SK-N-DZ (cell line): ENCODE data around the gene NDUFAF4.
"Not testable (repeated sequence)": the region's sequence is repeated elsewhere in the genome, so short reads cannot be mapped to it uniquely, and the experiment has no call there.

Source experiments
- DNase-seq: peaks from one replicate; pipeline ENCODE4 v3.0.0-alpha.2; 2015; ENCODE audit warnings: low spot score

The NDUFAF4 gene

DNA sequence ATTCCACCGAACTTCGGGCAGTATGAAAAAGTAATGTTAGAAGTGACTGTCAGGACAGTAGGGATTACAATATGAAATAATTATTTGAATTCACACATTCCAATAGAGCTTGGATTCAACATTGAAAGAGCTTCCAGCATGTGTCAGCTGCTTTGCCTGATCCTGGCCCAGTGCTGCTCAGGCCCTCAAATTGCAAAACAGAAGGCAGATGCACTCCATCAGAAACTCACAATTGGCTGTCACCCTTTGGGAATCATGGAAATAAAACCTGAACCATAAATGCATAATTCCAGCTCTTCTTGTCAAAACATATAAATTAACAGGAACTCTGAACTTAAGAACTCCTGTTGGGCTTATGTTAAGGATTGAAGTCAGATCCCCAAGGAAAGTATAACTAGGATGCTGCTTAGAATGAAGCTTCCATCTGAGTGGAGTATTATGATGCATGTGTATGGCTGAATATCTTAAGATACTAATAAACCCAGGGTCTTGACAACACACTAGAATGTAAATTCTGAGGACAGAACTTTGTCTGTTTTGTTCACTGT, 1.8 kb upstream of the NDUFAF4 start:
- no peak for DNase-seq

DNA sequence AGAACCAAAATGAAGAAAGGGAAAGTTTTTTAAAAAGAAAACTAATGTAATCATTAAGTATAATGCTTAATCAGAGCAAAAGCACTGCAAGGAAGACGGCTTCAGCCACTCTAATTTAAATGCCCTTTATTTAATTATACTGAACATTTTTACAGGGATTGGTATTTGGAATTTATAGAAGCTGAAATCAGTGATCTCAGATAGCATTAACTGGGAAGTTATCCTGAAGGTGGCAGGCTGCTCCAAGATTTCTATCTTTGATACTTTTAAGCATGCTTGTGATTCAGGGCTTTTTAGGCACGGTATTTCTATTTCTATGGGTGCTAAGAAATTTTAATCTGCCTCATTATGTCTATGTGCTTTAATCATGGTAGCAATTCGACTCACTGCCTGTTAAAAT, 1.3 kb upstream of the NDUFAF4 start:
- peak; percentile 37 for DNase-seq

DNA sequence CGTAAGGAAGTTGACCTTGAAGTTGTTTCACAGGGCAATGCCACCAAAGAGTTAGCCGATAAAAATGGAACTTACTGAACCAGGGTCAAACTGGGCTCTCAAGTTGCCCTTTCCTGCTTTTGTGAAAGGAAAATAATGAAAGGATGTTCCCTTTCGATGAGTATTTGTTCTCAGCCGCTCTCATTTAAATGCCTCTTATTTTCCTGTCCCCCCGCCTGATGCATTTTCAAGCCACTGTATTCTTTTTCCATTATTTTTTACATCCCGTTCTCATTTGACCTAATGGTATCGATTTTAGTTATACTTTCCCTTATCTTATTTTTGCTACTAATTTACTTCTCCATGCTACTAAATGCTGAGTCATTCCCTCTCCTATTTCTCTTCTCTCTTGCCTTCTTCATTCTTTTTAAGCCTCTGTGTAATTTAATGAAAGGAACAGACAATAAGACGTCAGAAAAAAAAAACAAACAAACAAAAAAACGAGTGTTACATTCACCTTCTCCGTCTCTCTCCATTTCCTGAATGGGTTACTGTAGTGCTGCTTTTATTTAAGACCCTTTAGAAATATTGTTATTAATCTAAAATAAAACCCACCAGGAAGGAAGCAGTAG, 655 bp upstream of the NDUFAF4 start:
- DNase-seq: peak; percentile 15

DNA sequence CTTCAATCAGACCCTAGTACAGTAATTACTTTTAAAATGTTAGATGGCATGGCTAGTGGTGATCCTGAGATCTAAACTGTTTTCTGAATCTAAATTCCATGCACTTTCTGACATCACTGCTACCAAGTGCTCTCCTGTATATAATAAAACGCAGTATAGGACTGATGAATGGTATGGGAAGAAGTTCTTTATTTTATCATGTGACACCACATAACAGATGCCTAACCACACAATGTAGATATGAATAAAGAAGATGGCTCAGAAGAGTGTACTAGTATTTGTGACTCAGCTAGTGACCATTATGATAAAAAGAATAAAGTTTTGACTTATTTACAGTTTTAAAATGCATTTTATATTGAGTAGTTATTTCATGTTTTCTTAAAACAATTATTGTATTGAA, 8.5 kb downstream of the NDUFAF4 start:
- DNase-seq: no peak

DNA sequence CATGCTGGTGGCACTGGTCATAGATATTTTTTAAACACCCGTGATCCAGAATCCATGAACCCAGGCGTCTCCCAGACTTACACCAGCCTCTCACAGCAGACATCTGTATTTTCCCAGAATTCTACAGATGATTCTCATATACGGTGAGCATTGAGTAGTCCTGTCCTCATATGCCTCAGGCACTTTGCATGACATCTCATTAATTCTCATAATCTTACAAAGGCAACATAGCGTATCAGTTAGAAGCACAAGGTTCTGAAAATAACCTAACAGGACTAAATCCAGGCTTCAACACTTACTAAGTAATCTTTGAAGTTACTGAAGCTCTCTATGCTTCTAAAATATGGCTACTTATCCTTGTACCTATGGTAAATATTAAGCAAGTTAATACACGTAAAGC, 8.9 kb downstream of the NDUFAF4 start:
- DNase-seq: no peak

DNA sequence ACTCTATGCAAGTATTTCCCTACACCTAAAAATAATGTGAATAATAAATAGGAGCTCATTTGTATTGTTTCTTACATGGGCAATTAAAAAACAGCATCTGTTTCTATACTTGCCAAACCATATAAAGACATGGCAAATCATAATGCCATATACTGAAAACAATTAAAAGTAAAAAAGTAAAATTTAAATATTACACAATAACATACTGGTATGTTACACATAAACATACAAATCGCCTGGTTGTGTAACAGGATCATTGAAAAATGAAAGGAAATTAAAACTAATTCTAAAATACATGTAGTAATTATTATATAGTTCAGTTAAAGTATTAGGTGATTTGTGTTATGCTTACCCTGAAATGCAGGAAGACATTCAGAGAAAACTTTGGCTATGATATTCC, 11.2 kb downstream of the NDUFAF4 start:
- DNase-seq: no peak

DNA sequence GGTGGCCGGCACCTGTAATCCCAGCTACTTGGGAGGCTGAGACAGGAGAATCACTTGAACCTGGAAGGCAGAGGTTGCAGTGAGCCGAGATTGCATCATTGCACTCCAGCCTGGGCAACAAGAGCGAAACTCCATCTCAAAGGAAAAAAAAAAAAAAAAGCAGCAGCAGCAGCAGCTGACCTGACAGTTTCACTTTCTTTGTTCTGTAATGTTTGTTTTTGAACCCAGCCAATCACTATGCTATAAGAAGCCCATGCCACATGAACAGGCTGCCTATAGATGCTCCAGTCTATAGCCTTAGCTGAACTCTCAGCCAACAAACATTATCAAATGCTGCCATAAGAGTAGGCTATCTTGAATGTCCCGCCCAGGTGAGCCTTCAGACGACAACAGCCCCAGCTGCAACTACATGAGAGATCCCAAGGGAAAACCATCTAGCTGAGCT, 12.5 kb downstream of the NDUFAF4 start:
- not testable (repeated sequence) for DNase-seq

DNA sequence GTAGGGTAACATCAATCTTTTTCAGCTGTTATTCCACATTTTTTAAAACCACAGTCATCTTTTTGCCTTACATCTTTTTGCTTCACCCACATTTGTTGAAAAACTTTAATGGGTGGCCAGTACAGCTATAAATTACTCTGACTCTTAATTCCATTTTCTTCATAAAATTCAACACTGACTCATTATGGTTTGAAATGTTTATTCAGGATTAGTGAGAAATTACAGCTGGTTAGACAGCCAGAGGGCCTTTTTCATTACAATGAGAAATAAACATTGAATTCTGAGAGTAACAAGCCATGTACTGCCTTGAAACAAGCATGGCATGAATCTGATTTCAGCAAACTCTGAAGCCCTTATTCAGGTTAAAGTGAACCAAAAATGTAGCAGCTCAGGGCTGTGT, 19.5 kb downstream of the NDUFAF4 start:
- no peak for DNase-seq

DNA sequence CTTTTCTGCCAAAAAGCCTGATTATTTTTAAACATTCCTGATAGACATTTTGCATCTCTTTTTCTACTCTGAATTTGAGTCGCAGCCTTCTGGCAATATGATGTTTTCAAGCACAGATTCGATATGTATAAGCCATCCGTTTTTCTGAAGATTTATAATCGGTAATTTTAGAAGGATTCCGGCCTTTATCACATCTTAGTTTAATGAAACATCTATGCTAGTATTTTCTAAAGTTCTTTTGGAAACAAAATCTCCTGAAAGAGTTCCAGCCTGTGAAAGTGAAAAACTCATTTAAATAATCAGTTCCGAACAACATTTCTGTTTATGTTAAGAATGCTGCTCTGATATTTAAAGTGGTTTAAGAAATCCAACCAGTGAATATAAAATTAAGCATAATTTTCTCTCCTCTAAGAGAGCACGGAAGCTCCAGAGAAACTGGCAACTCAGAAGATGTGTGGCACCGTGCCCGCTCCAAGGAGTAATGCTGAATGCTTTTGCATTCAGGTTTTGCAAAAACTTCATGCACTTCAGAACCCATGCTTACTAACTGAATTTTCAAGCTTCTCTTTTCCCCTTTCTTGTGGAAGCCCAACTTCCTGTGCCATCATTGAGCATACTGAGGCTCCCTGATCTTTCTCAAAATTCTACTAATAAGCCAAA, 20.7 kb downstream of the NDUFAF4 start:
- DNase-seq: no peak

DNA sequence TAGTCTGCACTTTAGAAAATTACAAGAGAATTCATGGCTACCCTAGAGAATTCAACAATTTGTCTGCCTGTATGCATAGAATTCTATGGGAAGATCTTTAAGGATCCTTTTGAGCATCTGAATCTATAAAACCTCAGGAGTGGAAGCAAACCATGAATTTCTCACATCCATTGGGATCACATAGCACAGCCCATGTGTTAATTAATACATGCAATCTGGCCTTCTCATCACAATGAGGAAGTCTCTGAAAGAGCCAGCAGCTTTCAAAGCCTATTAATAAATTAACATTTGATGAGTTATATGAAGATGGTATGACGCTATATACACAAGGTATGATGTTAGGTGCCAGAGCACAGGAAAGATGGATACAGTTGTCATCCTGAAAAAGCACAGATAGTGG, 24.7 kb downstream of the NDUFAF4 start:
- no peak for DNase-seq

DNA sequence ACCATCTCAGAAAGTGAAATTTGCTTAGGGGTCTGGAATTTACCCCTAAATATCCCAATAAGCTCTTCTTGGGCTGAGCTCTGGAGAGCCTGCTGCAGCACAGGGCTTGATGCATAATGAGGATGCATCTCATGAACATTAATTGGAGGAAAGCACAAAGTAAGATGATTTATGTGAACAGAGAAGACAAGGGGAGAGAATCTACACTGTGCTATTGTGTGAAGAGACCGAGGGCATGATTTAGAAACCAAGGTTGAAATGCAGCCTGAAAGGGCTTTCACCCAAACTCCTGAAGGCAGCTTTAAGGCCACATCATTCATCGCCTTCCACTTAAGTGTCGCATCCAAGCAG, 32.7 kb downstream of the NDUFAF4 start:
- DNase-seq: no peak

DNA sequence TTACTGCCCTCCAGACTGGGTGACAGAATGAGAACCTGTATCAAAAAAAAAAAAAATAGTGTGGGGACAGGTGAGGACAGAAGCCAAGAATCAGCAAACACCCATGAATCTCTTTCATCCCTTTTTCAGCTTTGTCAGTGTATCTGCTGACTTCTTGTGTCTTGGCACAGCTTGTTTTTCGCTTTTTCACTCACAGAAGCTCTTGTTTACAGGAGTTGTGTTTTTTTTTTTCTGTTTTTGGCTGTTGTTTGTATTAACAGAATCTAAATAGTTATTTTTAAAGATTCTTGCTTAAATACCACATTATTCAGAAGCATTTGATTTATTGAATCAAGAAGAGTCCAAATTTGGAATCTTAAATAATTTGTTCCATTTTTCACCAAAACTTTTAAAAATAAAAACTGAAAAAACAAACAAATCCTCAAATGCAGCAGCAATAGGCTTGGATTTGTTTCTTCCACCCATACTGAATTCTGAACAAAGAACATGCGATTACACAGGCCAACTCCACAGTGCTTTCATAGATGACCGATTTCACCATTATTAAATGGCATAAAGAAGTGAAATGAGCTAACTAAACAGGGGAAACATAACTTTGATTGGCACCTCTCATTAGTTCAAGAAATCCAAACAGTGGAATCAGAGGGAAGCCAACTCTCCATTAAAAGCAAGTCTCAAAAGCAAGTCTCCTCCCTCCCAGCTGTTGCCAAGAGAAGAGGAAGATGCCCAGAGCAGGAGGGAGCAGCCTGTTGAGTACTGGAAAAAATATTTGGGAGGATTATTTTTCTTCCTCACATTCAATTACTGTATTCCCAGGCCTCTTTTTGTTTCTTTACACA, 33.3 kb downstream of the NDUFAF4 start:
- no peak for DNase-seq

DNA sequence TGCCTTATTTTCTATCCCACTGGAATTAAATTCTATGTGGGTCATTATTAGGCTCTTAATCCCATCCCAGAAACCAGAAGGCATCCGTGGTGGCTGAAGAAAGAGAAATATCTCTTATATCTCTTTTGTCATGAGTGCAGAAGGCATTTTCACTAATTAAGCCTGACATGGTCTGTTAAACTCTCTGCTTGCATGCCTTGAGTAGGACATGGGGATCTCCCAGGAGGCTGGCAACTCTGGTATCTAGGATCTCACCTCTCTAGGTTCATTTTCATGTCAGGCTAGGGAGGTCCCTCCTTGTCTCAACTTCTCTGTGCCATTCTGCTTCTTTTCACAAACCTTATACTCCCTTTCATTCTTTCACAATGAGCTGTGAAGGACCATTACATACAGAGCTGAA, 35.1 kb downstream of the NDUFAF4 start:
- DNase-seq: peak; percentile 84

DNA sequence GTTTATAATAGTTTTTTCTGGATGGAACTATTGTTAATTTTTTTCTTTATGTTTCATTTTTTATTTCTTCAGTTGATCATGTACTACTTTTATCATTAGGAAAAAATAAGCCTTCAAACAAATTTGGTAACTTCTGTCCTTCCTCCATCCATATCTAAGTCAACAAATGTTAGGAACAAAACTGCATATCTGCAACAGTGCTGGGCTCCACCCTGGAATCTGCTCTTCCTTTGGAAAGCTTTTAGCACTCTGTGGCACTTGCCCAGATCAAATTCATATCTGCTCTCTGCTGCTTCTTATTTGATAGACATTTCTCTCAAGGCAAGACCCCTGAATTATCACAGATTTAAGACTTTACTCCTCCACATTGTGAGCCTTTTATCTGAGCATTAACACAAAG, 36.1 kb downstream of the NDUFAF4 start:
- peak; percentile 22 for DNase-seq

DNA sequence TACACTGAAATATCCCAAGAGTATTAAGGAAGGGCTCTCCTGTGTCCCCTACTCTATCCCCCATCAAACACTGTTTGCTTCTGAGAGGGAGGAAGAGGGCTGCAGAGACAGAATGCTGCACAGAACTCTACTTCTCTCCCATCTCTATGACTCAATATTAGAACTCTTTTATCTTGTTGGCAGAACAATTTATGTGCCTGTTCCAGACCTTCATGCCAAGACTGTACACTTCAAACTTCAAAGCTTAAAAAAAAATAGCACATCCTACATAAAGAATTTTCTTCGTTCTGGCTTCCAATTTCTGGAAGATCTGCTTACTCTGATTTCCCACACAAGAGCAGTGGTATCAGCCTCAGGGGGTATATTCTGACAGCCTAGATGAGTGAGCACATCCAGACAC, 40.8 kb downstream of the NDUFAF4 start:
- no peak for DNase-seq

DNA sequence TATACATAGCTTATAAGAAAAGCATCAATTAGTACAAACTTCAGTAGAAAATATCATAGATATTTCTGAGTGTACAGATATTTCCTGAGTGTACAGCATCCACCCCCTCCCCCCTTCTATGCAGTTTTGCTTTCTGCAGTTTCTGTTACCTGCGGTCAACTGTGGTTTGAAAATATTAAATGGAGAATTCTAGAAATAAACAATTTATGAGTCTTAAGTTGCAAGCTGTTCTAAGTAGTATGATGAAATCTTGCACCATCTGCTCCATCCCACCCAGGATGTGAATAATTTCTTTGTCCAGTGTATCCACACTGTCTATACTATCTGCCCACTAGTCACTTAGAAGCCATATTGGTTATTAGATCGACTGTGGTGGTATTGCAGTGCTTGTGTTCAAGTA, 44.6 kb downstream of the NDUFAF4 start:
- DNase-seq: no peak

DNA sequence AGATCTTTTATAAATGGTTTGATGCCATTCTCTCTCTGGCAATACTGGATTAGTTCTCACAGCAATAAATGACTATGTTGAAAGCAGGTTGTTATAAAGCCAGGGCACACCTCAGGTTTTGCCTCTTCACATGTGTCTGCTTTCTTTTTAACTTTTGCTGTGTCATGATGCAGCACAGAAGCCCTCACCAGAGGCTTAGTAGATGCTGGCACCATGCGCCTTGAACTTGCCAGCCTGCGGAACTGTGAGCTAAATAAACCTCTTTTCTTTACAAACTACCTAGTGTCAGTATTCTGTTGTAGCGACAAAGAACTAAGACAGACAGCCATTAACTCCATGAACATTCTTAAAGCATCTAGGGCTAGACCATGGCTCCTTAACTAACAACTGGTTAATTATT, 45.1 kb downstream of the NDUFAF4 start:
- no peak for DNase-seq

DNA sequence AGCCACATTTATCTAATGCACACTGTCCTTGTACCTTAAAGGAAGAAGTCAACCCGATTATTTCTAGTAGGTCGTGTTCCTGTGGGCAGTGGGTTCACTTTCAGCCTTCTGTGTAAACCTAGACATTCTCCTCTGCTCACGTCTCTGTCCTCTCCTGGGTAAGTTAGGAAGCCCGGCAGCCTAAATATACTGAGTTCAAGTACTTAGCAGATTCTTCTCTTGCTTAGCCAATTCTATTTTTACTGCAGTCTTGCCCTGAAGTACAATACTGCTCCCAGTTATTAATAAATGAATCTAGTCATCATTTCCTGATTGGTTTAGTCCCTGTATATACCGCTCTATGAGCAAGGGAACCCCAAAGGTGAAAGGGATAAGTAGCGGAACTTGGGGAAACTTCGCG, 45.8 kb downstream of the NDUFAF4 start:
- no peak for DNase-seq

DNA sequence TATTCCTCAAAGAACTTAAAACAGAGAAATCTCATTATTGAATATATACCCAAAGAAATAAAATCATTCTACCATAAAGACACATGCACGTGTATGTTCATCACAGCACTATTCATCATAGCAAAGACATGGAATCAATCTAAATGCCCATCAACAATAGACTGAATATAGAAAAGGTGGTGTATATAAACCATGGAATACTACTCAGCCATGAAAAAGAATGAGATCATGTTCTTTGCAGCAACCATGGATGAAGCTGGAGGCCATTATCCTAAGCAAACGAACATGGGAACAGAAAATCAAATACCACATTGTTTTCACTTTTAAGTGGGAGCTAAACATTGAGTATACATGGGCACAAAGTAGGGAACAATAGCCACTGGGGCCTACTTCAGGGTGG, 48.1 kb downstream of the NDUFAF4 start:
- DNase-seq: no peak

DNA sequence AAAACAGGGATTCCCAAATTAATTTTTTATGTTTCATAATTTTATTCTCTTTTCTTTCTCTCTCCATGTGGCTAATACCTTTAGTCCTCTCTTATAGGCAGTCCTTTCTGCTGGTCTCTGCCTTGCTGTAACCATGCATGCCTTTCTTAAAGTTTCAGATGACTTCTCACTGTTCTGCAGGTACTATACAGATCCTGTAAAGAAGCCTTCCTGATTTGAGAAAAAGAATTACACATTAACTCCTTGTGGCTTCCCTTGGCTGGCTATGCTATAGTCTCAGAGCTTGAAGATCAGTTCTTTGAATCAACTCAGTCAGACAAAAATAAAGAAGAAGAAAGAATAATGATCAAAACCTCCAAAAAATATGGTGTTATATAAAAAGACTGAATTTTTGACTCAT, 53.2 kb downstream of the NDUFAF4 start:
- DNase-seq: no peak

DNA sequence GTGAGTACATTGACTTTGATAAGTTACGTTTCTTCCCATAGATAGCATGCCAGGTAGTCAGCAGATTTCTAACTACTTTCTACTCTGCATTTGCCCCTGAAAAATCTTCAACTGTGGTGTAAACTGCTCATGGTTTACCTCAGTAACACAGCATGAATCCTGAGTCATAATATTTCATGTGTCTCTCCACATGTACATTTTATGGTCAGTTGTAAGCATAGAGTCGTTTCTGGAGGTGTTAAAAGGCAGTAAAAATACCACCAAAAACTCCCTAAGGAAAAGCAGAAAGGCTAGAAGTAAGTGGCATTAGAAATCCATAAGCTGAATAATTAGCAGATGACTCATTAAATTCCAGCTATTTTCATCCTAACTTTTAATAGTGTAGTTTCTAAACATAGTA, 56.3 kb downstream of the NDUFAF4 start:
- no peak for DNase-seq
